HEK293T (cell line): Measurements from ENCODE around the gene SLC45A3.

Experiments used
- ARNT ChIP-seq: fragments of 450-650 bp; IDR thresholded peaks from 2 replicates; pipeline ENCODE4 v1.6.1; 2017; ENCODE audit warnings: mild to moderate bottlenecking
- BHLHE40 ChIP-seq: fragments of 450-650 bp; IDR thresholded peaks from 2 replicates; pipeline ENCODE4 v1.6.1; 2016; ENCODE audit warnings: mild to moderate bottlenecking, moderate library complexity, borderline replicate concordance
- FOXA1 ChIP-seq: fragments of 450-650 bp; IDR thresholded peaks from 2 replicates; pipeline ENCODE4 v1.6.1; 2016; ENCODE audit warnings: mild to moderate bottlenecking
- FOXK2 ChIP-seq: fragments of 450-650 bp; IDR thresholded peaks from 2 replicates; pipeline ENCODE4 v1.6.1; 2016; ENCODE audit warnings: mild to moderate bottlenecking
- HDGF ChIP-seq: fragments of 450-650 bp; IDR thresholded peaks from 2 replicates; pipeline ENCODE4 v1.6.1; 2017; ENCODE audit warnings: antibody characterized with exemption, borderline replicate concordance
- SP1 ChIP-seq: fragments of 450-650 bp; IDR thresholded peaks from 2 replicates; pipeline ENCODE4 v1.6.1; 2017
- SUZ12 ChIP-seq: fragments of 450-650 bp; IDR thresholded peaks from 2 replicates; pipeline ENCODE4 v1.6.1; 2016; ENCODE audit warnings: mild to moderate bottlenecking

- TF ChIP-seq BHLHE40 (no peak), SUZ12 (no peak), SP1 (no peak), FOXK2 (no peak), HDGF (no peak), ARNT (no peak), FOXA1 (no peak)
Observed at GRCh38 chr1:205663286-205663936, 16.9 kb downstream of the SLC45A3 start.
